Activated T-helper 17 cell treated with anti-CD3 and anti-CD28 coated beads, Interleukin-2, amount 50 U/mL, for 72 hours (primary cell): ENCODE measurements around the gene PLB1. TPM values are rescaled to one million over a fixed set of nuclear protein-coding genes. Genes with fewer than 3 reads are reported as not detected.

Experiments
- ATAC-seq: fragments of 150-1000 bp; cut with Tn5 transposase; replicated peaks from 2 replicates; pipeline ENCODE4 v1.10.0; 2021; ENCODE audit warnings: mild to moderate bottlenecking, moderate library complexity
- H3K27ac Mint-ChIP-seq: one replicate; pipeline ENCODE4 v1.8.0; 2022; ENCODE audit warnings: mixed read lengths
- H3K27me3 Mint-ChIP-seq: one replicate; pipeline ENCODE4 v1.8.0; 2022; ENCODE audit warnings: mixed read lengths
- H3K36me3 Mint-ChIP-seq: one replicate; pipeline ENCODE4 v1.8.0; 2022; ENCODE audit warnings: low read depth, mild to moderate bottlenecking, mixed read lengths
- H3K4me1 Mint-ChIP-seq: one replicate; pipeline ENCODE4 v1.8.0; 2022; ENCODE audit warnings: mixed read lengths
- H3K4me3 Mint-ChIP-seq: one replicate; pipeline ENCODE4 v1.8.0; 2022; ENCODE audit warnings: mild to moderate bottlenecking, mixed read lengths
- H3K9me3 Mint-ChIP-seq: one replicate; pipeline ENCODE4 v1.8.0; 2022; ENCODE audit warnings: mixed read lengths
- total RNA-seq, 2 donors: library from RNA; stranded (reverse); gene quantifications; one replicate each; pipeline ENCODE4 v1.2.3, GENCODE V29; 2022

The PLB1 gene
- total RNA-seq, 2 donors from 2014 or later: 0.61 to 0.90 TPM

- no peak for ATAC-seq
- no peaks in the 10 kb centered on the region for H3K27me3 Mint-ChIP-seq
- H3K4me3 Mint-ChIP-seq: no peak overlapping the region
- peaks cover 16% of the 10 kb centered on the region for H3K4me1 Mint-ChIP-seq
- no peaks in the 10 kb centered on the region for H3K36me3 Mint-ChIP-seq
- H3K9me3 Mint-ChIP-seq: no peaks in the 10 kb centered on the region
- H3K27ac Mint-ChIP-seq: no peak overlapping the region
Observed at GRCh38 chr2:28636491-28636890, 140.6 kb downstream of the PLB1 start.

- H3K27me3 Mint-ChIP-seq: no peaks in the 10 kb centered on the region
Observed at GRCh38 chr2:28637066-28638047, 141.5 kb downstream of the PLB1 start.

GRCh38 chr2:28638102-28638501 is 142.2 kb downstream of the PLB1 start:
- Mint-ChIP-seq H3K27me3 (no peaks in the 10 kb centered on the region), H3K9me3 (no peaks in the 10 kb centered on the region), H3K4me1 (peaks cover 16% of the 10 kb centered on the region), H3K4me3 (no peak overlapping the region), H3K27ac (peak overlapping the region; percentile 8), H3K36me3 (no peaks in the 10 kb centered on the region)
- peak; percentile 33 for ATAC-seq

More at GRCh38 chr2:28637066-28638047, 141.5 kb downstream of the PLB1 start:
- Mint-ChIP-seq H3K36me3 (no peaks in the 10 kb centered on the region), H3K4me3 (no peak overlapping the region), H3K9me3 (no peaks in the 10 kb centered on the region), H3K4me1 (peaks cover 16% of the 10 kb centered on the region), H3K27ac (peak overlapping the region; percentile 8)
- no peak for ATAC-seq

GRCh38 chr2:28639092-28639691 is 143.3 kb downstream of the PLB1 start:
- ATAC-seq: no peak
- H3K27ac Mint-ChIP-seq: no peak overlapping the region
- H3K4me3 Mint-ChIP-seq: no peak overlapping the region
- H3K4me1 Mint-ChIP-seq: peaks cover 16% of the 10 kb centered on the region
- H3K36me3 Mint-ChIP-seq: no peaks in the 10 kb centered on the region
- no peaks in the 10 kb centered on the region for H3K9me3 Mint-ChIP-seq
- no peaks in the 10 kb centered on the region for H3K27me3 Mint-ChIP-seq

GRCh38 chr2:28639836-28640235 is 144.0 kb downstream of the PLB1 start:
- no peak overlapping the region for H3K4me3 Mint-ChIP-seq
- no peaks in the 10 kb centered on the region for H3K36me3 Mint-ChIP-seq
- no peaks in the 10 kb centered on the region for H3K27me3 Mint-ChIP-seq
- ATAC-seq: peak; percentile 91
- H3K4me1 Mint-ChIP-seq: peaks cover 16% of the 10 kb centered on the region
- no peaks in the 10 kb centered on the region for H3K9me3 Mint-ChIP-seq
- peak overlapping the region; percentile 13 for H3K27ac Mint-ChIP-seq

GRCh38 chr2:28640260-28640907 is 144.5 kb downstream of the PLB1 start:
- Mint-ChIP-seq H3K36me3 (no peaks in the 10 kb centered on the region), H3K9me3 (no peaks in the 10 kb centered on the region), H3K4me3 (no peak overlapping the region), H3K27ac (peak overlapping the region; percentile 13), H3K4me1 (peaks cover 16% of the 10 kb centered on the region), H3K27me3 (no peaks in the 10 kb centered on the region)
- ATAC-seq: no peak

- Mint-ChIP-seq H3K4me1 (peaks cover 16% of the 10 kb centered on the region), H3K27ac (no peak overlapping the region), H3K27me3 (no peaks in the 10 kb centered on the region), H3K9me3 (no peaks in the 10 kb centered on the region), H3K4me3 (no peak overlapping the region), H3K36me3 (no peaks in the 10 kb centered on the region)
- ATAC-seq: no peak
Observed at GRCh38 chr2:28640908-28641300, 145.0 kb downstream of the PLB1 start.

- no peaks in the 10 kb centered on the region for H3K9me3 Mint-ChIP-seq
Observed at GRCh38 chr2:28642796-28643195, 146.9 kb downstream of the PLB1 start.

GRCh38 chr2:28643327-28643726 is 147.5 kb downstream of the PLB1 start:
- Mint-ChIP-seq H3K9me3 (no peaks in the 10 kb centered on the region), H3K27ac (no peak overlapping the region), H3K27me3 (no peaks in the 10 kb centered on the region), H3K4me1 (peaks cover 15% of the 10 kb centered on the region), H3K4me3 (no peak overlapping the region), H3K36me3 (no peaks in the 10 kb centered on the region)
- no peak for ATAC-seq

More at GRCh38 chr2:28642796-28643195, 146.9 kb downstream of the PLB1 start:
- ATAC-seq: no peak
- no peak overlapping the region for H3K27ac Mint-ChIP-seq
- H3K4me1 Mint-ChIP-seq: peaks cover 16% of the 10 kb centered on the region
- no peaks in the 10 kb centered on the region for H3K36me3 Mint-ChIP-seq
- no peaks in the 10 kb centered on the region for H3K27me3 Mint-ChIP-seq
- H3K4me3 Mint-ChIP-seq: no peak overlapping the region

- H3K4me3 Mint-ChIP-seq: no peak overlapping the region
- no peak for ATAC-seq
- no peaks in the 10 kb centered on the region for H3K27me3 Mint-ChIP-seq
- no peak overlapping the region for H3K27ac Mint-ChIP-seq
- peaks cover 17% of the 10 kb centered on the region for H3K4me1 Mint-ChIP-seq
- H3K36me3 Mint-ChIP-seq: no peaks in the 10 kb centered on the region
- no peaks in the 10 kb centered on the region for H3K9me3 Mint-ChIP-seq
Observed at GRCh38 chr2:28643911-28644334, 148.1 kb downstream of the PLB1 start.

- Mint-ChIP-seq H3K36me3 (no peaks in the 10 kb centered on the region), H3K27me3 (no peaks in the 10 kb centered on the region), H3K9me3 (no peaks in the 10 kb centered on the region), H3K4me3 (no peak overlapping the region), H3K27ac (no peak overlapping the region), H3K4me1 (peaks cover 24% of the 10 kb centered on the region)
- no peak for ATAC-seq
Observed at GRCh38 chr2:28644760-28645159, 148.9 kb downstream of the PLB1 start.

GRCh38 chr2:28645553-28645952 is 149.7 kb downstream of the PLB1 start:
- Mint-ChIP-seq H3K36me3 (no peaks in the 10 kb centered on the region), H3K27me3 (no peaks in the 10 kb centered on the region), H3K27ac (no peak overlapping the region), H3K9me3 (no peaks in the 10 kb centered on the region), H3K4me1 (peaks cover 27% of the 10 kb centered on the region), H3K4me3 (no peak overlapping the region)
- no peak for ATAC-seq

GRCh38 chr2:28647682-28648081 is 151.8 kb downstream of the PLB1 start:
- Mint-ChIP-seq H3K27me3 (no peaks in the 10 kb centered on the region), H3K9me3 (no peaks in the 10 kb centered on the region), H3K27ac (peak overlapping the region; percentile 82), H3K4me3 (no peak overlapping the region), H3K4me1 (peaks cover 27% of the 10 kb centered on the region), H3K36me3 (no peaks in the 10 kb centered on the region)
- no peak for ATAC-seq

- Mint-ChIP-seq H3K4me1 (peaks cover 27% of the 10 kb centered on the region), H3K9me3 (no peaks in the 10 kb centered on the region), H3K36me3 (no peaks in the 10 kb centered on the region), H3K4me3 (peak overlapping the region; percentile 14), H3K27ac (peak overlapping the region; percentile 82), H3K27me3 (no peaks in the 10 kb centered on the region)
- ATAC-seq: no peak
Observed at GRCh38 chr2:28648147-28648546, 152.3 kb downstream of the PLB1 start.
